Spleen (tissue), 7 donors: Measurements from ENCODE around the gene BTN2A1.

ENCODE experiments used
- POLR2AphosphoS5 ChIP-seq, 3 donors: sonication (generic); formaldehyde crosslinking; IDR thresholded peaks; one replicate each; pipeline ENCODE4 v1.5.1; 2017; ENCODE audit warnings: antibody characterized with exemption in 3 of 3
- TF ChIP-seq, protein P1 (sequence below), 11 experiments: fragments of 200-600 bp in 7 of 11; fragments of 450-650 bp in 4 of 11; sonication (generic) in 4 of 11; IDR thresholded peaks in 8 of 11; conservative IDR thresholded peaks in 3 of 11; 1 replicate in 7 of 11; 2 replicates in 4 of 11; pipeline versions ENCODE4 v1.4.0 to v1.8.0; 2016 to 2021; ENCODE audit warnings: antibody characterized with exemption in 11 of 11, inconsistent platforms in 4 of 11, mild to moderate bottlenecking in 1 of 11
- donor health status: DM: no; HTN: no; CAD: no; lungs with moderate emphysema.
- donor health status: DM: no; HTN: no; CAD: no.
- donor health status: DM: no; HTN: no; CAD: no.

DNA sequence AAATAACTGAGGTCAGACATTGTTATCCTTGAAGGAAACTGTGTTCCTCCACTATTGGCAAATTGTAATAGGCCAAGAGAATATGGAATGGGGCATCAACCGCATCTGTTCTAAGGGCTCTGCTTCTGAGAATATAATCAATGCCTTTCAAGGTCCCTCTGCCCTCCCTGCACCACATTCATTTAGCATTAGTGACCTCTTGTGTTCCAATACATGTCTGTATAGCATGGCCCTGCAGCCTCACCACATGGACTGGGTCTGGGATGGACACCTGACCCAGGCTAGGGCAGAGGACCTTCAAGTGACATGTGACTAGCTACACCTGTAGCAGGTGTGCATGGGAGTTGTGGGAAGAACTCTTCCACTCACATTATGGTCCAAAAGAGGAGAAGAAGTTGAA lies 41.5 kb upstream of the BTN2A1 start:
- TF ChIP-seq, protein P1, sequence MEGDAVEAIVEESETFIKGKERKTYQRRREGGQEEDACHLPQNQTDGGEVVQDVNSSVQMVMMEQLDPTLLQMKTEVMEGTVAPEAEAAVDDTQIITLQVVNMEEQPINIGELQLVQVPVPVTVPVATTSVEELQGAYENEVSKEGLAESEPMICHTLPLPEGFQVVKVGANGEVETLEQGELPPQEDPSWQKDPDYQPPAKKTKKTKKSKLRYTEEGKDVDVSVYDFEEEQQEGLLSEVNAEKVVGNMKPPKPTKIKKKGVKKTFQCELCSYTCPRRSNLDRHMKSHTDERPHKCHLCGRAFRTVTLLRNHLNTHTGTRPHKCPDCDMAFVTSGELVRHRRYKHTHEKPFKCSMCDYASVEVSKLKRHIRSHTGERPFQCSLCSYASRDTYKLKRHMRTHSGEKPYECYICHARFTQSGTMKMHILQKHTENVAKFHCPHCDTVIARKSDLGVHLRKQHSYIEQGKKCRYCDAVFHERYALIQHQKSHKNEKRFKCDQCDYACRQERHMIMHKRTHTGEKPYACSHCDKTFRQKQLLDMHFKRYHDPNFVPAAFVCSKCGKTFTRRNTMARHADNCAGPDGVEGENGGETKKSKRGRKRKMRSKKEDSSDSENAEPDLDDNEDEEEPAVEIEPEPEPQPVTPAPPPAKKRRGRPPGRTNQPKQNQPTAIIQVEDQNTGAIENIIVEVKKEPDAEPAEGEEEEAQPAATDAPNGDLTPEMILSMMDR (IDR thresholded peaks at IDR 0.05 in 8 of 11, conservative IDR thresholded peaks at IDR 0.05 in 3 of 11), result no peak
- TF ChIP-seq POLR2AphosphoS5 (IDR thresholded peaks at IDR 0.05), result no peak
